SU-DHL-6 (cell line): ENCODE data around the gene BMP10.

ENCODE experiments used
- H2AFZ ChIP-seq: fragments of 200-600 bp; sonication (generic); 2 replicates; pipeline ENCODE4 v1.6.1; 2014; ENCODE audit warnings: low read depth, mild to moderate bottlenecking, moderate library complexity, mixed read lengths, antibody characterized with exemption, low read length; ENCODE audit not compliant: severe bottlenecking
- H3F3A ChIP-seq: fragments of 200-600 bp; shearing (Covaris generic); 2 replicates; pipeline ENCODE4 v1.6.0; 2016; ENCODE audit warnings: antibody characterized with exemption, mild to moderate bottlenecking; ENCODE audit not compliant: insufficient read depth
- H3K27ac ChIP-seq: fragments of 200-600 bp; sonication (generic); 2 replicates; pipeline ENCODE4 v1.5.1; 2016; ENCODE audit warnings: low read depth, mild to moderate bottlenecking, low read length, moderate library complexity, mixed read lengths
- H3K27me3 ChIP-seq: fragments of 200-600 bp; sonication (generic), shearing (Covaris generic); 2 replicates; pipeline ENCODE4 v1.6.0; 2014; ENCODE audit warnings: mild to moderate bottlenecking, low read length
- H3K36me3 ChIP-seq: fragments of 200-600 bp; sonication (generic); 2 replicates; pipeline ENCODE4 v1.6.1; 2014; ENCODE audit warnings: mild to moderate bottlenecking, low read length, mixed read lengths
- H3K4me2 ChIP-seq: fragments of 300-600, 200-600 bp; shearing (Covaris generic), sonication (generic); 2 replicates; pipeline ENCODE4 v1.6.0; 2014; ENCODE audit warnings: low read length, low read depth, mild to moderate bottlenecking; ENCODE audit not compliant: poor library complexity, severe bottlenecking
- H3K4me3 ChIP-seq: fragments of 200-600 bp; sonication (generic); 2 replicates; pipeline ENCODE4 v1.5.1; 2014; ENCODE audit warnings: antibody characterized with exemption, low read length, mild to moderate bottlenecking, mixed read lengths; ENCODE audit not compliant: insufficient read depth, poor library complexity, severe bottlenecking
- H3K79me2 ChIP-seq: fragments of 200-600 bp; sonication (generic); 2 replicates; pipeline ENCODE4 v1.6.1; 2014; ENCODE audit warnings: mild to moderate bottlenecking, low read length, moderate library complexity; ENCODE audit not compliant: insufficient read depth
- H3K9ac ChIP-seq: fragments of 200-600 bp; sonication (generic); 2 replicates; pipeline ENCODE4 v1.7.0; 2014; ENCODE audit warnings: mild to moderate bottlenecking, low read length
- H3K9me2 ChIP-seq: fragments of 200-600 bp; sonication (generic); replicated peaks from 2 replicates; pipeline ENCODE4 v1.6.1; 2014; ENCODE audit warnings: low read length; ENCODE audit not compliant: insufficient read depth
- H3K9me3 ChIP-seq: fragments of 200-600 bp; sonication (generic); 2 replicates; pipeline ENCODE4 v1.6.1; 2014; ENCODE audit warnings: low read length, mixed read lengths; ENCODE audit not compliant: insufficient read depth
- H4K20me1 ChIP-seq: fragments of 200-600 bp; sonication (generic); 2 replicates; pipeline ENCODE4 v1.6.1; 2014; ENCODE audit warnings: low read depth, mild to moderate bottlenecking, antibody characterized with exemption, low read length, moderate library complexity, mixed read lengths
- CTCF ChIP-seq: fragments of 200-600 bp; sonication (generic); IDR thresholded peaks from one replicate; pipeline ENCODE4 v1.5.1; 2017; ENCODE audit warnings: antibody characterized with exemption, mild to moderate bottlenecking, low read length, moderate library complexity; ENCODE audit not compliant: insufficient read depth, poor library complexity, severe bottlenecking
- EZH2phosphoT487 ChIP-seq: fragments of 200-600 bp; sonication (generic), shearing (Covaris generic); conservative IDR thresholded peaks from 2 replicates; pipeline ENCODE4 v1.6.1; 2018; ENCODE audit warnings: mild to moderate bottlenecking, antibody characterized with exemption, low read length, moderate library complexity, mixed read lengths

BMP10 gene, protein sequence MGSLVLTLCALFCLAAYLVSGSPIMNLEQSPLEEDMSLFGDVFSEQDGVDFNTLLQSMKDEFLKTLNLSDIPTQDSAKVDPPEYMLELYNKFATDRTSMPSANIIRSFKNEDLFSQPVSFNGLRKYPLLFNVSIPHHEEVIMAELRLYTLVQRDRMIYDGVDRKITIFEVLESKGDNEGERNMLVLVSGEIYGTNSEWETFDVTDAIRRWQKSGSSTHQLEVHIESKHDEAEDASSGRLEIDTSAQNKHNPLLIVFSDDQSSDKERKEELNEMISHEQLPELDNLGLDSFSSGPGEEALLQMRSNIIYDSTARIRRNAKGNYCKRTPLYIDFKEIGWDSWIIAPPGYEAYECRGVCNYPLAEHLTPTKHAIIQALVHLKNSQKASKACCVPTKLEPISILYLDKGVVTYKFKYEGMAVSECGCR

GRCh38 chr2:68871159-68871764 is at the start of gene BMP10:
Gene BMP10 (minus strand): TSS chr2:68871397. CDS start chr2:68871358, 39 bp downstream.
- H3F3A ChIP-seq: no peaks in the 10 kb centered on the region

DNA sequence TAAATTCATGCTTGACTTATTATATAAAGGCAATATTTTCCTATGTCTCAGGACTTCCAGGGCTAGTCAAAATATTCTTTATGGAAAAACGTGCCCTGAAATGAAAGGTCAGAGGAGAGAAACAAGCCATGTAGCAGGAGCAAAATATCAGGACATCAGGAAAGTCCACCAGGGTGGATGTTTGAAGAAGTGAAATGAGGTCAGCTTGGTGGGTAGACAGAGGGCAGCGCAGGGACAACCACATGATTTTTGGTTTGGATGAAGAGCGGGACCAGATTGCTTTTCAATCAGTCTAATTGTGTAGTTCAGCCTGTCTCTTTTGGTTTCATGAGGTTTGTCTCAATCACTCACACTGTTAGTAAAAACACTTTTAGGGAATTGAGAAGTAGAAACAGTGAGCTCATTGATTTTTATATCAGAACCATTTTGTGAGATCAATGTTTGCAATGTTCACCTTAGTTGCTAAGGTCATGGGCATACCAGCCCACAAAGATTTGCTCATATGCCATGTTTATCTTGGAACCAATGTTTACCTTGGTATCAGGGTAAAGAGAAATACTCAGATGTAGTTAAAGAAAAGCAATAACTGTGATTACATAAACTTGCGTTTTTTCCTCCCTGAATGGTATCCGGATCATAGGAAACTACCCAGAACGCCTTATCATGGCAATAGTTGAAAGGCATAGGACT is 49.4 kb upstream of the BMP10 start:
- H3K4me2 ChIP-seq: no peak overlapping the region
- H3K27me3 ChIP-seq: no peaks in the 10 kb centered on the region
- H3K79me2 ChIP-seq: no peaks in the 10 kb centered on the region
- no peak overlapping the region for H3K9ac ChIP-seq
- H2AFZ ChIP-seq: no peak overlapping the region
- no peaks in the 10 kb centered on the region for H3K9me2 ChIP-seq
- H3F3A ChIP-seq: no peaks in the 10 kb centered on the region
- H3K36me3 ChIP-seq: no peaks in the 10 kb centered on the region
- no peaks in the 10 kb centered on the region for H4K20me1 ChIP-seq
- TF ChIP-seq EZH2phosphoT487: no peak
- TF ChIP-seq CTCF: no peak
- no peak overlapping the region for H3K27ac ChIP-seq
- H3K4me3 ChIP-seq: no peak overlapping the region
- H3K9me3 ChIP-seq: no peaks in the 10 kb centered on the region

More at GRCh38 chr2:68871159-68871764, at the start of gene BMP10:
- Histone ChIP-seq H3K9ac (no peak within 1 kb of the TSS), H3K27me3 (no peaks in the 10 kb centered on the region), H3K79me2 (no peaks in the 10 kb centered on the region), H3K27ac (no peak within 1 kb of the TSS), H2AFZ (no peak within 1 kb of the TSS), H3K9me2 (no peaks in the 10 kb centered on the region), H4K20me1 (no peaks in the 10 kb centered on the region), H3K9me3 (no peaks in the 10 kb centered on the region), H3K36me3 (no peaks in the 10 kb centered on the region), H3K4me3 (no peak within 1 kb of the TSS), H3K4me2 (no peak within 1 kb of the TSS)
- no peak for TF ChIP-seq EZH2phosphoT487
- no peak for TF ChIP-seq CTCF

DNA sequence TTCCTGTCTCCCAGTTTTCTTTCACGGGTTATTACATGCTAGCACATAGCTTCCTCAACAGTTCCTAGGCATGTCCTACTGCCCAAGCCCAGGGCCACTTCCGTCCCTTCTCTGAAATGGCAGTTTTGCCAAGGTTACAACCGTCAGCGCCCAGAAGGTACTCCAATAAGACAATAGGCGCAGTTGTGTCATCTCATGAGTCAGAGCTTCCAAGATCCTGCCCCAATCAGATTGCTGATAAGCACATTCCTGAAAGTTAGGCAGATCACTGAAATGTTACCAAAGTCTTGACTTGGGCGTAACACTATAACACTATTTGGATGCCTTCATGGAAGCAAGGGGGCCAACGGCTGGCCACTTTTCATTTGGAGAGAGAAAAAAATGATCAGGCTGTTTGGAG is 47.3 kb upstream of the BMP10 start:
- Histone ChIP-seq H3K27ac (no peak overlapping the region), H3K9me3 (no peaks in the 10 kb centered on the region), H4K20me1 (no peaks in the 10 kb centered on the region), H3K4me3 (no peak overlapping the region), H3K36me3 (no peaks in the 10 kb centered on the region), H3K4me2 (no peak overlapping the region), H3F3A (no peaks in the 10 kb centered on the region), H2AFZ (no peak overlapping the region), H3K9ac (no peak overlapping the region), H3K27me3 (no peaks in the 10 kb centered on the region), H3K79me2 (no peaks in the 10 kb centered on the region), H3K9me2 (no peaks in the 10 kb centered on the region)
- TF ChIP-seq CTCF (no peak), EZH2phosphoT487 (no peak)
